HL-60 (cell line): ENCODE results near the gene DGKI.

Experiments used
- GABPA ChIP-seq: IDR thresholded peaks from 2 replicates; pipeline ENCODE4 v1.6.1; 2012; ENCODE audit warnings: low read depth
- POLR2AphosphoS5 ChIP-seq: IDR thresholded peaks from 2 replicates; pipeline ENCODE4 v1.6.1; 2012; ENCODE audit warnings: low read depth
- TF ChIP-seq, protein P1 (sequence below): IDR thresholded peaks from one replicate; pipeline ENCODE4 v1.5.1; 2011; ENCODE audit warnings: low read length, control low read depth, inconsistent platforms; ENCODE audit not compliant: insufficient read depth

DNA sequence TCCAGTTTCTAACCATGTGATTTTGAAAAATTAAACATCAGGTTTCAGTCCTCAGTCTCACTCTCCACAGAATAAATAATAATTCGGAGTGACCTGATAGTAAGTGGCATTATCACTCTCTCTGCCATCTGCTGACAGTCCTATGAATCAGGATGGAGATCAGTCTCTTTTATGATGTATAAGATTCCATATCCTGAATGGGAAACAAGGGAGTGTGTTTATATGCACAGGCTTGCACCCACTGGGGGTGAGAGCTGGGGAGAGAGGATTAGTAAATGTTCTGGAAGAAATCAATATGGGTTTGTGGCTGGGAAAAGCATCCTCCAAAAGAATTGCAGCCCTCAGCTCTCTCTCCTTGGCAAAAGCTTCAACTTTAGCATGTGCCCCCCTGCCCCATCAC, 45.3 kb downstream of the DGKI start:
- TF ChIP-seq, protein P1, sequence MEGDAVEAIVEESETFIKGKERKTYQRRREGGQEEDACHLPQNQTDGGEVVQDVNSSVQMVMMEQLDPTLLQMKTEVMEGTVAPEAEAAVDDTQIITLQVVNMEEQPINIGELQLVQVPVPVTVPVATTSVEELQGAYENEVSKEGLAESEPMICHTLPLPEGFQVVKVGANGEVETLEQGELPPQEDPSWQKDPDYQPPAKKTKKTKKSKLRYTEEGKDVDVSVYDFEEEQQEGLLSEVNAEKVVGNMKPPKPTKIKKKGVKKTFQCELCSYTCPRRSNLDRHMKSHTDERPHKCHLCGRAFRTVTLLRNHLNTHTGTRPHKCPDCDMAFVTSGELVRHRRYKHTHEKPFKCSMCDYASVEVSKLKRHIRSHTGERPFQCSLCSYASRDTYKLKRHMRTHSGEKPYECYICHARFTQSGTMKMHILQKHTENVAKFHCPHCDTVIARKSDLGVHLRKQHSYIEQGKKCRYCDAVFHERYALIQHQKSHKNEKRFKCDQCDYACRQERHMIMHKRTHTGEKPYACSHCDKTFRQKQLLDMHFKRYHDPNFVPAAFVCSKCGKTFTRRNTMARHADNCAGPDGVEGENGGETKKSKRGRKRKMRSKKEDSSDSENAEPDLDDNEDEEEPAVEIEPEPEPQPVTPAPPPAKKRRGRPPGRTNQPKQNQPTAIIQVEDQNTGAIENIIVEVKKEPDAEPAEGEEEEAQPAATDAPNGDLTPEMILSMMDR: no peak
- TF ChIP-seq POLR2AphosphoS5 (no peak), GABPA (no peak)
